Endothelial cell of umbilical vein (primary cell): ENCODE data around the gene ATXN2.

Source experiments
- JUN ChIP-seq: IDR thresholded peaks from 2 replicates; pipeline ENCODE4 v1.6.1; 2011; ENCODE audit warnings: borderline replicate concordance, low read depth; ENCODE audit not compliant: insufficient read length, insufficient read depth
- POLR2A ChIP-seq: IDR thresholded peaks from 2 replicates; pipeline ENCODE4 v1.6.1; 2012; ENCODE audit warnings: low read depth, mild to moderate bottlenecking, control low read depth, low read length
- TF ChIP-seq, protein P1 (sequence below), 2 donors: IDR thresholded peaks; 1 replicate in 1 of 2; 2 replicates in 1 of 2; pipeline ENCODE4 v1.5.1; 2011; ENCODE audit warnings: low read length in 2 of 2, mild to moderate bottlenecking in 2 of 2, moderate library complexity in 2 of 2, control low read depth in 1 of 2, inconsistent platforms in 1 of 2, low read depth in 1 of 2; ENCODE audit not compliant: insufficient read depth in 1 of 2; ENCODE audit errors: extremely low read depth in 1 of 2

DNA sequence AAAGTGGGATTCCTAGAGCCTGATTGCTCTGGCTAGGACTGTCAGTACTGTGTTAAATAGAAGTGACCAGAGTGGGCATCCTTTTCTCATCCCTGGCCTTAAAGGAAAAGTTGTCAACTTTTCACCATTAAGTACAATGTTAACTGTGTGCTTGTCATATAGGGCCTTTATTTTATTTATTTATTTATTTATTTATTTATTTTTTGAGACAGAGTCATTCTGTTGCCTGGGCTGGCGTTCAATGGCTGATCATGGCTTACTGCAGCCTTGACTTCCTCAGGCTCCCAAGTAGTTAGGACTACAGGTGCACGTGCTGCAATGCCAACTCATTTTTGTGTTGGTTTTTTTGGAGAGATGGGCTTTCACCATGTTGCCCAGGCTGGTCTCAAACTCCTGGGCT, 181.8 kb downstream of the ATXN2 start:
- TF ChIP-seq, protein P1, sequence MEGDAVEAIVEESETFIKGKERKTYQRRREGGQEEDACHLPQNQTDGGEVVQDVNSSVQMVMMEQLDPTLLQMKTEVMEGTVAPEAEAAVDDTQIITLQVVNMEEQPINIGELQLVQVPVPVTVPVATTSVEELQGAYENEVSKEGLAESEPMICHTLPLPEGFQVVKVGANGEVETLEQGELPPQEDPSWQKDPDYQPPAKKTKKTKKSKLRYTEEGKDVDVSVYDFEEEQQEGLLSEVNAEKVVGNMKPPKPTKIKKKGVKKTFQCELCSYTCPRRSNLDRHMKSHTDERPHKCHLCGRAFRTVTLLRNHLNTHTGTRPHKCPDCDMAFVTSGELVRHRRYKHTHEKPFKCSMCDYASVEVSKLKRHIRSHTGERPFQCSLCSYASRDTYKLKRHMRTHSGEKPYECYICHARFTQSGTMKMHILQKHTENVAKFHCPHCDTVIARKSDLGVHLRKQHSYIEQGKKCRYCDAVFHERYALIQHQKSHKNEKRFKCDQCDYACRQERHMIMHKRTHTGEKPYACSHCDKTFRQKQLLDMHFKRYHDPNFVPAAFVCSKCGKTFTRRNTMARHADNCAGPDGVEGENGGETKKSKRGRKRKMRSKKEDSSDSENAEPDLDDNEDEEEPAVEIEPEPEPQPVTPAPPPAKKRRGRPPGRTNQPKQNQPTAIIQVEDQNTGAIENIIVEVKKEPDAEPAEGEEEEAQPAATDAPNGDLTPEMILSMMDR (IDR thresholded peaks at IDR 0.05; ENCODE audit: extremely low read depth in 1 of 2, insufficient read depth in 1 of 2, low read depth in 1 of 2, low read length in 2 of 2) = no peak
- TF ChIP-seq POLR2A = no peak
- no peak for TF ChIP-seq JUN
